ENCODE results near the gene OGDH.

- TF ChIP-seq, protein P1, sequence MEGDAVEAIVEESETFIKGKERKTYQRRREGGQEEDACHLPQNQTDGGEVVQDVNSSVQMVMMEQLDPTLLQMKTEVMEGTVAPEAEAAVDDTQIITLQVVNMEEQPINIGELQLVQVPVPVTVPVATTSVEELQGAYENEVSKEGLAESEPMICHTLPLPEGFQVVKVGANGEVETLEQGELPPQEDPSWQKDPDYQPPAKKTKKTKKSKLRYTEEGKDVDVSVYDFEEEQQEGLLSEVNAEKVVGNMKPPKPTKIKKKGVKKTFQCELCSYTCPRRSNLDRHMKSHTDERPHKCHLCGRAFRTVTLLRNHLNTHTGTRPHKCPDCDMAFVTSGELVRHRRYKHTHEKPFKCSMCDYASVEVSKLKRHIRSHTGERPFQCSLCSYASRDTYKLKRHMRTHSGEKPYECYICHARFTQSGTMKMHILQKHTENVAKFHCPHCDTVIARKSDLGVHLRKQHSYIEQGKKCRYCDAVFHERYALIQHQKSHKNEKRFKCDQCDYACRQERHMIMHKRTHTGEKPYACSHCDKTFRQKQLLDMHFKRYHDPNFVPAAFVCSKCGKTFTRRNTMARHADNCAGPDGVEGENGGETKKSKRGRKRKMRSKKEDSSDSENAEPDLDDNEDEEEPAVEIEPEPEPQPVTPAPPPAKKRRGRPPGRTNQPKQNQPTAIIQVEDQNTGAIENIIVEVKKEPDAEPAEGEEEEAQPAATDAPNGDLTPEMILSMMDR (IDR thresholded peaks at IDR 0.05) = no peak
- no peak for TF ChIP-seq POLR2AphosphoS5 (IDR thresholded peaks at IDR 0.05)
Measured at GRCh38 chr7:44666566-44666965, 60.1 kb downstream of the OGDH start.

All from transverse colon (tissue), 4 donors.